Measurements from ENCODE around the gene GRK1.

The GRK1 gene

DNA sequence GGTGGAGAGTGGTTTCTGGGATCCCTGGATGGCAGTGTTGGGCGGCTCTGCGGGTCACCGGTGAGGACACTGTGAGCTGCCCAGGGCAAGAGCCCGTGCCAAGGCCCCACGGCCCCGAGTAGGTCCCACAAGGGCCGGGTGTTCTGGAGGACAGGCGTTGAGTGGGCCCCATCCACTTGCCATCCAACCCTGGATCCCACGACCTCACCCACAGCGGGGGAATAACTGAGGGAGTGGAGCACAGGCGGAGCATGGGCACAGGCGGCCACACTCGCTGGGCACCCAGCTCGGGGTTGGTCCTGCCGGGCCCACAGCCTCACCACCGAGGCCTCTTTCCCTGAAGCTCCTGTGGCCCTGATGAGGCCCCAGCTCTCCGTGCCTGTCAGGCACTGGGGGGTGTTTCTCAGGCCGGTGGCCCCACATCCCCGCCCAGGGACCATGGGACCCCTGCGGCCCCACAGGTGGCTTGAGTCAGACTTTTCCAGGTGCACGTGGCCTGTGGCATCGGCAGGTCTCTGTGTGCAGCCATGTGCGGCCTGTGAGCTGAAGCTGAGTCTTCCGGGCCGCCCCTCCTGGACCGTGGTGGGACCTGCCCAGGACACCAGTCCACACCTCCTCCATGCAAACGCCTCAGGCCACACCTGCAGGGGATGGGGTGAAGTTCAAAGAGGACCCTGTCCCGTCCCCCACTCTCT, 108.6 kb downstream of the GRK1 start:
- H3K9me2 ChIP-seq (replicated peaks; ENCODE audit: insufficient read depth, low read length) = no peaks in the 10 kb centered on the region
- no peaks in the 10 kb centered on the region for H4K20me1 ChIP-seq (ENCODE audit: low read depth, low read length)
- no peak overlapping the region for H3K4me2 ChIP-seq (ENCODE audit: low read depth, low read length, poor library complexity, severe bottlenecking)
- H3K27ac ChIP-seq (ENCODE audit: low read depth, low read length) = no peak overlapping the region
- H2AFZ ChIP-seq (ENCODE audit: low read depth, low read length, severe bottlenecking) = no peak overlapping the region
- no peaks in the 10 kb centered on the region for H3K36me3 ChIP-seq (ENCODE audit: low read length)
- TF ChIP-seq, protein P1, sequence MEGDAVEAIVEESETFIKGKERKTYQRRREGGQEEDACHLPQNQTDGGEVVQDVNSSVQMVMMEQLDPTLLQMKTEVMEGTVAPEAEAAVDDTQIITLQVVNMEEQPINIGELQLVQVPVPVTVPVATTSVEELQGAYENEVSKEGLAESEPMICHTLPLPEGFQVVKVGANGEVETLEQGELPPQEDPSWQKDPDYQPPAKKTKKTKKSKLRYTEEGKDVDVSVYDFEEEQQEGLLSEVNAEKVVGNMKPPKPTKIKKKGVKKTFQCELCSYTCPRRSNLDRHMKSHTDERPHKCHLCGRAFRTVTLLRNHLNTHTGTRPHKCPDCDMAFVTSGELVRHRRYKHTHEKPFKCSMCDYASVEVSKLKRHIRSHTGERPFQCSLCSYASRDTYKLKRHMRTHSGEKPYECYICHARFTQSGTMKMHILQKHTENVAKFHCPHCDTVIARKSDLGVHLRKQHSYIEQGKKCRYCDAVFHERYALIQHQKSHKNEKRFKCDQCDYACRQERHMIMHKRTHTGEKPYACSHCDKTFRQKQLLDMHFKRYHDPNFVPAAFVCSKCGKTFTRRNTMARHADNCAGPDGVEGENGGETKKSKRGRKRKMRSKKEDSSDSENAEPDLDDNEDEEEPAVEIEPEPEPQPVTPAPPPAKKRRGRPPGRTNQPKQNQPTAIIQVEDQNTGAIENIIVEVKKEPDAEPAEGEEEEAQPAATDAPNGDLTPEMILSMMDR (IDR thresholded peaks at IDR 0.05; ENCODE audit: insufficient read depth, low read length, poor library complexity, severe bottlenecking) = no peak
- no peak for TF ChIP-seq EZH2phosphoT487 (conservative IDR thresholded peaks at IDR 0.05; ENCODE audit: low read length)
- H3K9me3 ChIP-seq (ENCODE audit: insufficient read depth, low read length) = no peaks in the 10 kb centered on the region
- H3K4me3 ChIP-seq (ENCODE audit: insufficient read depth, low read length, poor library complexity, severe bottlenecking) = no peak overlapping the region
- no peaks in the 10 kb centered on the region for H3F3A ChIP-seq (ENCODE audit: insufficient read depth)
- H3K79me2 ChIP-seq (ENCODE audit: insufficient read depth, low read length) = no peaks in the 10 kb centered on the region
- no peak overlapping the region for H3K9ac ChIP-seq (ENCODE audit: low read length)
- no peaks in the 10 kb centered on the region for H3K27me3 ChIP-seq (ENCODE audit: low read length)

DNA sequence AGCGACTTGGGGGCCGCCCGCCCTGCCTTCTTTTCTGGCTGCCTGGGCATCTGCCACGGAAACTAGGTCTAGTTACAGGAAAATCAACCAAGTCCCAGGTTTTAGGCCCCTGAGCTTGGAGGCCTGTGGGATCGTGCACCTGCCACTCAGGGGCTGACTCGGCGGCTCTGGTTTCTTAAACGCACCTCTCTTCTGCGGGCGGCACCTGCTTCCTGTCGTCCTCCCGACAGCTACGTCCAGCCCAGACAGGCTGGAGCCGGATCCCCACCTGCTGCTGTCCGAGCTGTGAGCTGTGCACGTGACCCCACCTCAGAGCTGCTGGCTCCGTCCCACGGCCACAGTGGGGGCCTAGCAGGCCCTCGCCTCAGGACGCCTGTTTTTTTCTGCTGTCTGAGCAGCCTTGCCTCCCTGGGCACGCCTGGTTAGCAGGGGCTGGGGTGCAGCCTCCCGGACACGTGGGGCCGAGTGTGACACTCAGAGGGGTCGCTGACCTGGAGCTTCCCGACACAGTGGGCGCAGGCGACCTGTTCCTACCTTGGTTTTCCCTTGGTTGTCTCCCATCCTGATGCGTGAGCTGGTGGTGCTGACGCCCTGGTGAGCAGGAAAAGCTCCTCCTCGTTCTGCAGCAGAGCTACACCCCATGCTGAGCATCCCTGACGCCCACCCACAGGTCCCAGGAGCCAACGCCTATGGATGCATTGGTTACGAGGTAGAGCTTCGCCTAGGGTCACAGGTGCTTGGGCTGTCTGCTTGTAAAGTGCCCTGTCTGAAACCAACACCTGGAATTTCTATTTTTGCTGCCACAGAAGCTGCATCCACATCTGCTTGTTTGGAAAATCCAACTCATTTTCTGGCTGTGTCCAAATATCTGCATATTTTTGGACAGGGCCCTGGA, 109.5 kb downstream of the GRK1 start:
- H3K9me3 ChIP-seq (ENCODE audit: insufficient read depth, low read length) = no peaks in the 10 kb centered on the region
- H3K27ac ChIP-seq (ENCODE audit: low read depth, low read length) = no peak overlapping the region
- H3K36me3 ChIP-seq (ENCODE audit: low read length) = no peaks in the 10 kb centered on the region
- H3K9ac ChIP-seq (ENCODE audit: low read length) = no peak overlapping the region
- no peak overlapping the region for H3K4me2 ChIP-seq (ENCODE audit: low read depth, low read length, poor library complexity, severe bottlenecking)
- no peak overlapping the region for H3K4me3 ChIP-seq (ENCODE audit: insufficient read depth, low read length, poor library complexity, severe bottlenecking)
- no peaks in the 10 kb centered on the region for H3K9me2 ChIP-seq (replicated peaks; ENCODE audit: insufficient read depth, low read length)
- H3K27me3 ChIP-seq (ENCODE audit: low read length) = no peaks in the 10 kb centered on the region
- TF ChIP-seq, protein P1 (IDR thresholded peaks at IDR 0.05; ENCODE audit: insufficient read depth, low read length, poor library complexity, severe bottlenecking) = no peak
- TF ChIP-seq EZH2phosphoT487 (conservative IDR thresholded peaks at IDR 0.05; ENCODE audit: low read length) = no peak
- H3F3A ChIP-seq (ENCODE audit: insufficient read depth) = no peaks in the 10 kb centered on the region
- H3K79me2 ChIP-seq (ENCODE audit: insufficient read depth, low read length) = no peaks in the 10 kb centered on the region
- no peaks in the 10 kb centered on the region for H4K20me1 ChIP-seq (ENCODE audit: low read depth, low read length)
- H2AFZ ChIP-seq (ENCODE audit: low read depth, low read length, severe bottlenecking) = no peak overlapping the region

DNA sequence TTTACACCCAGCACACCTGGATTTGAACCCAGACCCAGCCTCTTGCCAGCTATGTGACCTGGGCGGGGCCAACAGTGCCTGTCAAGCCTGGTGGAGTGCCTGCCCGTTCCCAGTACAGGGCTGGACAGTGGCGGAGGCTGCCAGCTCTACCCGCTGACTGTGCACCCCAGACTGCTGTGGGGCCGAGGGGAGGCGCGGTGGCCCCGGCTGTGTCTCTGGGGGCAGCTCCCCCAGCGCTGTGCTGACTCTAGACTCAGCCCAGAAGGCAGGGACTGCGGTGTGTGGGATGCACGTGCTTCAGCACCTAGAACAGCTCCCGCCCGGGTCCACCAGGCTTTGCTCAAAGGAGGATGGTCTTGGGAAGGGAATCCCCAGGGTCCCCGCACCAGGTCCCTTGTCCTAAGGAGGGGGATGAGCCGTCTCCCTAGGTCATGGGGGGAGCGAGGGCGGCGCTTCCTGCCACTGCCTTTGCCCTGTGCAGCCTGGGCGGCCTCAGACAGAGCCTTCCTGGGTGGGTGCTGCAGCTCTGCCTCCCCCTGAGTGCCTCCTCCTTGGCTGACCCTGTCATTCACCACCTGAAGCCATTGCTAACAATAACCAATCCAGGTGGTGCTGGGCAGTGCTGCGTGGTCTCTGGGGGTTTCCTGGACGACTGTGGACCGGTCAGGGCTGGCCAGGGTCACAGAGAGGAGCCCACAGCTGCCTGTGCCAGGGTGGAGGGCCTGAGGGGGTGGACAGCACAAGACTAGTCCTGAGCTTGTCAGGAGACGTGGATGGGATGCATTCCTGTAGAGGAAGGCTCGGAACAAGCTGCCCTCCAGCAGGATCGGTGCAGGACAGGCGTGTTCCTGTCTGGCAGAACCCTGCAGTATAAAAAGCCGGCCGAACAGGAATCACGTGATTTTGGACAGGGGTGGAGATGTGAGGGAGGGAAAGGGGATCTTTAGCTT, 110.6 kb downstream of the GRK1 start:
- H3K9ac ChIP-seq (ENCODE audit: low read length) = no peak overlapping the region
- H3K9me2 ChIP-seq (replicated peaks; ENCODE audit: insufficient read depth, low read length) = no peaks in the 10 kb centered on the region
- no peaks in the 10 kb centered on the region for H3K79me2 ChIP-seq (ENCODE audit: insufficient read depth, low read length)
- no peak overlapping the region for H2AFZ ChIP-seq (ENCODE audit: low read depth, low read length, severe bottlenecking)
- H3K4me2 ChIP-seq (ENCODE audit: low read depth, low read length, poor library complexity, severe bottlenecking) = no peak overlapping the region
- H3K27ac ChIP-seq (ENCODE audit: low read depth, low read length) = no peak overlapping the region
- no peaks in the 10 kb centered on the region for H3F3A ChIP-seq (ENCODE audit: insufficient read depth)
- H3K36me3 ChIP-seq (ENCODE audit: low read length) = no peaks in the 10 kb centered on the region
- TF ChIP-seq EZH2phosphoT487 (conservative IDR thresholded peaks at IDR 0.05; ENCODE audit: low read length) = no peak
- TF ChIP-seq, protein P1 (IDR thresholded peaks at IDR 0.05; ENCODE audit: insufficient read depth, low read length, poor library complexity, severe bottlenecking) = no peak
- H3K9me3 ChIP-seq (ENCODE audit: insufficient read depth, low read length) = no peaks in the 10 kb centered on the region
- H3K27me3 ChIP-seq (ENCODE audit: low read length) = no peaks in the 10 kb centered on the region
- no peaks in the 10 kb centered on the region for H4K20me1 ChIP-seq (ENCODE audit: low read depth, low read length)
- H3K4me3 ChIP-seq (ENCODE audit: insufficient read depth, low read length, poor library complexity, severe bottlenecking) = no peak overlapping the region

Measured in SU-DHL-6 (cell line).